A673 (cell line): ENCODE measurements around the gene ANO2. TPM values are rescaled to one million over a fixed set of nuclear protein-coding genes. Genes with fewer than 3 reads are reported as not detected.

Experiments used
- BruUV-seq: library from RNA; stranded (reverse); fragments of 400-500 nt; replicated peaks from 2 replicates; lab custom pipeline; 2021; lab: Mats Ljungman, UMichigan
- CTCF ChIA-PET: fragments of 300-600 bp; sonication (Branson Sonifier 250); formaldehyde crosslinking; loops from one replicate; lab custom pipeline; 2022; ENCODE audit warnings: antibody characterized with exemption; lab: Charles Lee
- POLR2A ChIA-PET: fragments of 300-600 bp; sonication (Branson Sonifier 250); formaldehyde crosslinking; loops from one replicate; lab custom pipeline; 2022; ENCODE audit warnings: antibody characterized with exemption; ENCODE audit not compliant: low non-redundant PET; lab: Charles Lee
- DNase-seq: peaks from one replicate; pipeline ENCODE4 v3.0.0-alpha.2; 2015; ENCODE audit warnings: low spot score
- H3K27ac ChIP-seq: fragments of 200-600 bp; sonication (generic); 2 replicates; pipeline ENCODE4 v1.5.1; 2016; ENCODE audit warnings: mixed run types, low read depth, mild to moderate bottlenecking, mixed read lengths, antibody characterized with exemption, low read length; ENCODE audit not compliant: poor library complexity, severe bottlenecking
- H3K27me3 ChIP-seq: fragments of 200-600 bp; sonication (generic); replicated peaks from 2 replicates; pipeline ENCODE4 v1.6.1; 2017; ENCODE audit warnings: mixed run types, low read depth, mild to moderate bottlenecking, mixed read lengths, antibody characterized with exemption, low read length; ENCODE audit not compliant: insufficient read depth, poor library complexity
- H3K36me3 ChIP-seq: fragments of 200-600 bp; sonication (generic); 2 replicates; pipeline ENCODE4 v1.6.1; 2016; ENCODE audit warnings: mixed run types, mild to moderate bottlenecking, mixed read lengths, antibody characterized with exemption, low read length; ENCODE audit not compliant: insufficient read depth, poor library complexity, severe bottlenecking
- H3K4me1 ChIP-seq: fragments of 200-600 bp; sonication (generic); 2 replicates; pipeline ENCODE4 v1.6.1; 2017; ENCODE audit warnings: mixed run types, mild to moderate bottlenecking, mixed read lengths, antibody characterized with exemption, low read length; ENCODE audit not compliant: insufficient read depth, poor library complexity, severe bottlenecking
- H3K4me3 ChIP-seq: fragments of 200-600 bp; sonication (generic); 2 replicates; pipeline ENCODE4 v1.5.1; 2016; ENCODE audit warnings: low read depth, mixed run types, mild to moderate bottlenecking, mixed read lengths, low read length; ENCODE audit not compliant: poor library complexity, severe bottlenecking
- H3K9me3 ChIP-seq: fragments of 200-600 bp; sonication (generic); 2 replicates; pipeline ENCODE4 v1.6.1; 2016; ENCODE audit warnings: mixed run types, low read depth, mild to moderate bottlenecking, mixed read lengths, antibody characterized with exemption, low read length; ENCODE audit not compliant: poor library complexity, severe bottlenecking
- EZH2 ChIP-seq: fragments of 200-600 bp; sonication (generic); IDR thresholded peaks from 2 replicates; pipeline ENCODE4 v1.6.1; 2017; ENCODE audit warnings: borderline replicate concordance, low read depth, mild to moderate bottlenecking, mixed read lengths, antibody characterized with exemption, low read length; ENCODE audit not compliant: poor library complexity, severe bottlenecking
- intact Hi-C: fragments of 100-400 bp; cut with micrococcal nuclease; formaldehyde crosslinking; loops from one replicate; pipeline ENCODE4 v1.10.0; 2022; ENCODE audit not compliant: unreplicated experiment
- total RNA-seq: library from RNA; stranded (reverse); gene quantifications from 2 replicates; pipeline ENCODE4 v1.2.3, GENCODE V29; 2021
- TF ChIP-seq, protein P1 (sequence below): fragments of 300-800, 200-600 bp; sonication (generic); conservative IDR thresholded peaks from 2 replicates; pipeline ENCODE4 v1.5.1; 2017; ENCODE audit warnings: low read depth, mild to moderate bottlenecking, antibody characterized with exemption, low read length, moderate library complexity, mixed read lengths

ANO2 gene
- total RNA-seq, 1 experiment from 2014 or later = not detected

DNA sequence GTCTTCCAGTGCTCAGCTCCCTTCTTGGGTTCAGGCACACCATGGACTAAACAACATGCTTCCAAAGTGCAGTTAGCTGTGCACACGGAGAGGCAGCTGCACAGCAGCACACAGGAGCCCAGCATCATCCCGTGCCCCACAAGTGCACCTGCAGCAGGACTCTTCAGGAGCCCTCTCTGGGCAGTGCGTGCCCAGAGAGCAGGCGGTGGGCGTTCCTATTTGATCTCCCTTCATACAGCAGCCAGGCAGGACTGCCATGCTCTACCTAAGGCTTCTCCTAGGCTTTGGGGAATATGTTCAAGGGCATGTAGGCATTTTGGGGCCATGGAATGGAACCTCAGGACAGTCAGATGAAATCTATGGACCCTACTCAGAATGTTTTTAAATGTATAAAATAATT, 35.5 kb downstream of the ANO2 start:
- CTCF ChIA-PET = no interaction called here
- no peak for DNase-seq
- intact Hi-C loops = no loop called here
- no peak for TF ChIP-seq EZH2
- TF ChIP-seq, protein P1, sequence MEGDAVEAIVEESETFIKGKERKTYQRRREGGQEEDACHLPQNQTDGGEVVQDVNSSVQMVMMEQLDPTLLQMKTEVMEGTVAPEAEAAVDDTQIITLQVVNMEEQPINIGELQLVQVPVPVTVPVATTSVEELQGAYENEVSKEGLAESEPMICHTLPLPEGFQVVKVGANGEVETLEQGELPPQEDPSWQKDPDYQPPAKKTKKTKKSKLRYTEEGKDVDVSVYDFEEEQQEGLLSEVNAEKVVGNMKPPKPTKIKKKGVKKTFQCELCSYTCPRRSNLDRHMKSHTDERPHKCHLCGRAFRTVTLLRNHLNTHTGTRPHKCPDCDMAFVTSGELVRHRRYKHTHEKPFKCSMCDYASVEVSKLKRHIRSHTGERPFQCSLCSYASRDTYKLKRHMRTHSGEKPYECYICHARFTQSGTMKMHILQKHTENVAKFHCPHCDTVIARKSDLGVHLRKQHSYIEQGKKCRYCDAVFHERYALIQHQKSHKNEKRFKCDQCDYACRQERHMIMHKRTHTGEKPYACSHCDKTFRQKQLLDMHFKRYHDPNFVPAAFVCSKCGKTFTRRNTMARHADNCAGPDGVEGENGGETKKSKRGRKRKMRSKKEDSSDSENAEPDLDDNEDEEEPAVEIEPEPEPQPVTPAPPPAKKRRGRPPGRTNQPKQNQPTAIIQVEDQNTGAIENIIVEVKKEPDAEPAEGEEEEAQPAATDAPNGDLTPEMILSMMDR = no peak
- Histone ChIP-seq H3K27ac (no peak overlapping the region), H3K36me3 (no peaks in the 10 kb centered on the region), H3K27me3 (peaks cover 41% of the 10 kb centered on the region), H3K9me3 (no peaks in the 10 kb centered on the region), H3K4me1 (no peaks in the 10 kb centered on the region), H3K4me3 (no peak overlapping the region)
- BruUV-seq = no TSS peak
- POLR2A ChIA-PET = no interaction called here

DNA sequence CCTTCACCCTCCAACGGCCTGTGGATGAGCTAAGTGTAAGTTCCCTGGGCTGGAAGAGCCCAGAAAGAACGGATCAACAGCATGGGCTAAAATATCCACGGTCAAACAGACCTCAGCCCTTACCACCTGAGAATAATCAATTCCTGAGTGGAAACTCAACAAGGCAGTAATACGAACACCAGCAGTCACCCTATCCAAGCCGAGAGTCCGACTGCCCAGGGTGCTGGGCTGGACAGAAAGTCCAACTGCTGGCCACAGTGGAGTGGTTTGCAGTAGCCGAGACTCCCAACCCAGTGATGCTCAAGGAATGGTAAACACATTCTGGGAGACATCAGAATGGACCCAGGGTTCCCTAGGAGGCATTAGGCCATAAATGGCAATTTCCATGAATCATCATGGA, 36.8 kb downstream of the ANO2 start:
- intact Hi-C loops = no loop called here
- no peak overlapping the region for H3K4me3 ChIP-seq
- no peaks in the 10 kb centered on the region for H3K36me3 ChIP-seq
- no peak for DNase-seq
- ChIA-PET POLR2A (no interaction called here), CTCF (no interaction called here)
- no peaks in the 10 kb centered on the region for H3K4me1 ChIP-seq
- no peak overlapping the region for H3K27ac ChIP-seq
- peaks cover 37% of the 10 kb centered on the region for H3K27me3 ChIP-seq
- TF ChIP-seq, protein P1 = no peak
- TF ChIP-seq EZH2 = no peak
- no TSS peak for BruUV-seq
- H3K9me3 ChIP-seq = no peaks in the 10 kb centered on the region

DNA sequence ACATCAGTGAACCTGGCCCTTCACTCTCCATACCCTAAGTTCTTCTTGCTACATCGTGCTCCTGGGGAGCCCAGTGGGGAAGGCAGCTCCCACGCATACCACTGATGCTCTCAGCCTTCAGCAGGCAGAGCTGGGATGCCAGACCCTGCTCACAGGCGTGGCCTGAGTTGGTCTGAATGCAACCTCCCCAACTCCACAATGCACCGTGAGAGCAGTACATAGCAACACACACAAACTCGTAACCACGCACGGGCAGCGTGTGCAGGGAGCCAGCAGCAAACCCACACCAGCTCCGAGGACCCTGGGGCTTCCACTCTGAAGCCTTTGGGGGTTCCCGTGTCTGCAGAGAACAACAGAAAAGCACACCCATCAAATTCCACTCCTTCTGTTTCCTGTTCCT, 37.3 kb downstream of the ANO2 start:
- intact Hi-C loops = no loop called here

More for the DNA sequence above, 37.3 kb downstream of the ANO2 start:
- Histone ChIP-seq H3K9me3 (no peaks in the 10 kb centered on the region), H3K4me1 (no peaks in the 10 kb centered on the region), H3K27ac (no peak overlapping the region), H3K4me3 (no peak overlapping the region), H3K27me3 (peaks cover 36% of the 10 kb centered on the region), H3K36me3 (no peaks in the 10 kb centered on the region)
- CTCF ChIA-PET = no interaction called here
- TF ChIP-seq EZH2 = no peak
- TF ChIP-seq, protein P1 = no peak
- no peak for DNase-seq
- BruUV-seq = no TSS peak
- POLR2A ChIA-PET = no interaction called here
